Measurements from ENCODE around the gene KCNQ5. TPM values are rescaled to one million over a fixed set of nuclear protein-coding genes. Genes with fewer than 3 reads are reported as not detected.

KCNQ5 gene
- total RNA-seq, 1 experiment from 2014 or later = 2.0 TPM

DNA sequence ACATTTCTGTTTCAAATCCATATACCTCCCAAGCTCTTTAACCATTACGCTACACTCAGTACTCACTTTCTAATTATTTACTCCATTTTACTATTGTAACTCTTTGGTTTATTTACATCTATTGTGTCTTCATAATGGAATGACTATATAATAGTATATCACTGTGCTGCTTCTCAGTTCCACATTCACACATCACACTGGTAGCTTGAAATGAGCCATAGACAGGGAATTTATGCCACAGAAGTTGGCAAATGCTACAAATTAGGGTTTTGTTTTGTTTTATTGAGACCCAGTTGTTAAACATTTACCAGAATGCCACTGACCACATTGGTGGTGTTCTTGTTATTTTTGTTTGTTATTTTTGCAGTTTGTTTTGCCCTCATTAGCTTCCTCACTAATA is 213.9 kb downstream of the KCNQ5 start:
- Mint-ChIP-seq H3K36me3 (no peaks in the 10 kb centered on the region; the same call in 1 of the 2 replicates), H3K27me3 (ENCODE audit: low read depth) (no peaks in the 10 kb centered on the region; the same call in 1 of the 2 replicates), H3K27ac (no peak overlapping the region), H3K9me3 (no peaks in the 10 kb centered on the region), H3K4me1 (no peaks in the 10 kb centered on the region), H3K4me3 (no peak overlapping the region)
- ChIA-PET POLR2A (interaction anchor here (0.6 kb wide), 1 partner anchor 277 kb away, joined by 5 read pairs; no protein-coding TSS in a partner anchor), CTCF (no interaction called here)
- ATAC-seq (no peak), DNase-seq (ENCODE audit: low spot score) (no peak)
- TF ChIP-seq ZNF416 (CRISPR knock-in tag; IDR thresholded peaks at IDR 0.05) (no peak), E2F4 (CRISPR knock-in tag; IDR thresholded peaks at IDR 0.05; ENCODE audit: borderline replicate concordance, low read depth) (no peak), PREB (CRISPR knock-in tag; IDR thresholded peaks at IDR 0.05; ENCODE audit: borderline replicate concordance) (no peak), GRHL2 (CRISPR knock-in tag; IDR thresholded peaks at IDR 0.05; ENCODE audit: insufficient replicate concordance, severe bottlenecking) (no peak), TCF7 (CRISPR knock-in tag; IDR thresholded peaks at IDR 0.05; ENCODE audit: low read depth) (no peak), TP53 (CRISPR knock-in tag; IDR thresholded peaks at IDR 0.05) (no peak), HMGA2 (CRISPR knock-in tag; IDR thresholded peaks at IDR 0.05) (no peak), RELA (CRISPR knock-in tag; IDR thresholded peaks at IDR 0.05; ENCODE audit: borderline replicate concordance) (no peak), FOXP4 (CRISPR knock-in tag; IDR thresholded peaks at IDR 0.05) (no peak), CREM (CRISPR knock-in tag; IDR thresholded peaks at IDR 0.05) (no peak), MAX (CRISPR knock-in tag; IDR thresholded peaks at IDR 0.05) (no peak), TEAD1 (CRISPR knock-in tag; IDR thresholded peaks at IDR 0.05) (no peak), ELF4 (CRISPR knock-in tag; IDR thresholded peaks at IDR 0.05; ENCODE audit: low read depth) (no peak), ATF1 (CRISPR knock-in tag; IDR thresholded peaks at IDR 0.05) (no peak)
- TF ChIP-seq, protein P1, sequence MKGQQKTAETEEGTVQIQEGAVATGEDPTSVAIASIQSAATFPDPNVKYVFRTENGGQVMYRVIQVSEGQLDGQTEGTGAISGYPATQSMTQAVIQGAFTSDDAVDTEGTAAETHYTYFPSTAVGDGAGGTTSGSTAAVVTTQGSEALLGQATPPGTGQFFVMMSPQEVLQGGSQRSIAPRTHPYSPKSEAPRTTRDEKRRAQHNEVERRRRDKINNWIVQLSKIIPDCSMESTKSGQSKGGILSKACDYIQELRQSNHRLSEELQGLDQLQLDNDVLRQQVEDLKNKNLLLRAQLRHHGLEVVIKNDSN (CRISPR knock-in tag; IDR thresholded peaks at IDR 0.05) = no peak
- TF ChIP-seq, protein P2, sequence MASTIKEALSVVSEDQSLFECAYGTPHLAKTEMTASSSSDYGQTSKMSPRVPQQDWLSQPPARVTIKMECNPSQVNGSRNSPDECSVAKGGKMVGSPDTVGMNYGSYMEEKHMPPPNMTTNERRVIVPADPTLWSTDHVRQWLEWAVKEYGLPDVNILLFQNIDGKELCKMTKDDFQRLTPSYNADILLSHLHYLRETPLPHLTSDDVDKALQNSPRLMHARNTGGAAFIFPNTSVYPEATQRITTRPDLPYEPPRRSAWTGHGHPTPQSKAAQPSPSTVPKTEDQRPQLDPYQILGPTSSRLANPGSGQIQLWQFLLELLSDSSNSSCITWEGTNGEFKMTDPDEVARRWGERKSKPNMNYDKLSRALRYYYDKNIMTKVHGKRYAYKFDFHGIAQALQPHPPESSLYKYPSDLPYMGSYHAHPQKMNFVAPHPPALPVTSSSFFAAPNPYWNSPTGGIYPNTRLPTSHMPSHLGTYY (CRISPR knock-in tag; IDR thresholded peaks at IDR 0.05) = no peak
- TF ChIP-seq, protein P3, sequence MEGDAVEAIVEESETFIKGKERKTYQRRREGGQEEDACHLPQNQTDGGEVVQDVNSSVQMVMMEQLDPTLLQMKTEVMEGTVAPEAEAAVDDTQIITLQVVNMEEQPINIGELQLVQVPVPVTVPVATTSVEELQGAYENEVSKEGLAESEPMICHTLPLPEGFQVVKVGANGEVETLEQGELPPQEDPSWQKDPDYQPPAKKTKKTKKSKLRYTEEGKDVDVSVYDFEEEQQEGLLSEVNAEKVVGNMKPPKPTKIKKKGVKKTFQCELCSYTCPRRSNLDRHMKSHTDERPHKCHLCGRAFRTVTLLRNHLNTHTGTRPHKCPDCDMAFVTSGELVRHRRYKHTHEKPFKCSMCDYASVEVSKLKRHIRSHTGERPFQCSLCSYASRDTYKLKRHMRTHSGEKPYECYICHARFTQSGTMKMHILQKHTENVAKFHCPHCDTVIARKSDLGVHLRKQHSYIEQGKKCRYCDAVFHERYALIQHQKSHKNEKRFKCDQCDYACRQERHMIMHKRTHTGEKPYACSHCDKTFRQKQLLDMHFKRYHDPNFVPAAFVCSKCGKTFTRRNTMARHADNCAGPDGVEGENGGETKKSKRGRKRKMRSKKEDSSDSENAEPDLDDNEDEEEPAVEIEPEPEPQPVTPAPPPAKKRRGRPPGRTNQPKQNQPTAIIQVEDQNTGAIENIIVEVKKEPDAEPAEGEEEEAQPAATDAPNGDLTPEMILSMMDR (IDR thresholded peaks at IDR 0.05) = no peak

- POLR2A ChIA-PET = no interaction called here
- DNase-seq (ENCODE audit: low spot score) (no peak), ATAC-seq (no peak)
- CTCF ChIA-PET = no interaction called here
- Mint-ChIP-seq H3K36me3 (no peaks in the 10 kb centered on the region), H3K27me3 (ENCODE audit: low read depth) (no peaks in the 10 kb centered on the region; the same call in 1 of the 2 replicates), H3K4me3 (no peak overlapping the region), H3K27ac (no peak overlapping the region), H3K4me1 (no peaks in the 10 kb centered on the region), H3K9me3 (no peaks in the 10 kb centered on the region)
- TF ChIP-seq TCF7 (CRISPR knock-in tag; IDR thresholded peaks at IDR 0.05; ENCODE audit: low read depth) = no peak
- TF ChIP-seq, protein P4, sequence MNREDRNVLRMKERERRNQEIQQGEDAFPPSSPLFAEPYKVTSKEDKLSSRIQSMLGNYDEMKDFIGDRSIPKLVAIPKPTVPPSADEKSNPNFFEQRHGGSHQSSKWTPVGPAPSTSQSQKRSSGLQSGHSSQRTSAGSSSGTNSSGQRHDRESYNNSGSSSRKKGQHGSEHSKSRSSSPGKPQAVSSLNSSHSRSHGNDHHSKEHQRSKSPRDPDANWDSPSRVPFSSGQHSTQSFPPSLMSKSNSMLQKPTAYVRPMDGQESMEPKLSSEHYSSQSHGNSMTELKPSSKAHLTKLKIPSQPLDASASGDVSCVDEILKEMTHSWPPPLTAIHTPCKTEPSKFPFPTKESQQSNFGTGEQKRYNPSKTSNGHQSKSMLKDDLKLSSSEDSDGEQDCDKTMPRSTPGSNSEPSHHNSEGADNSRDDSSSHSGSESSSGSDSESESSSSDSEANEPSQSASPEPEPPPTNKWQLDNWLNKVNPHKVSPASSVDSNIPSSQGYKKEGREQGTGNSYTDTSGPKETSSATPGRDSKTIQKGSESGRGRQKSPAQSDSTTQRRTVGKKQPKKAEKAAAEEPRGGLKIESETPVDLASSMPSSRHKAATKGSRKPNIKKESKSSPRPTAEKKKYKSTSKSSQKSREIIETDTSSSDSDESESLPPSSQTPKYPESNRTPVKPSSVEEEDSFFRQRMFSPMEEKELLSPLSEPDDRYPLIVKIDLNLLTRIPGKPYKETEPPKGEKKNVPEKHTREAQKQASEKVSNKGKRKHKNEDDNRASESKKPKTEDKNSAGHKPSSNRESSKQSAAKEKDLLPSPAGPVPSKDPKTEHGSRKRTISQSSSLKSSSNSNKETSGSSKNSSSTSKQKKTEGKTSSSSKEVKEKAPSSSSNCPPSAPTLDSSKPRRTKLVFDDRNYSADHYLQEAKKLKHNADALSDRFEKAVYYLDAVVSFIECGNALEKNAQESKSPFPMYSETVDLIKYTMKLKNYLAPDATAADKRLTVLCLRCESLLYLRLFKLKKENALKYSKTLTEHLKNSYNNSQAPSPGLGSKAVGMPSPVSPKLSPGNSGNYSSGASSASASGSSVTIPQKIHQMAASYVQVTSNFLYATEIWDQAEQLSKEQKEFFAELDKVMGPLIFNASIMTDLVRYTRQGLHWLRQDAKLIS (CRISPR knock-in tag; IDR thresholded peaks at IDR 0.05; ENCODE audit: borderline replicate concordance) = no peak
- no peak for TF ChIP-seq NR3C1 (CRISPR knock-in tag; conservative IDR thresholded peaks at IDR 0.05; ENCODE audit: low read depth)
- TF ChIP-seq MXD4 (CRISPR knock-in tag; IDR thresholded peaks at IDR 0.05; ENCODE audit: borderline replicate concordance) = no peak
- TF ChIP-seq CREM (CRISPR knock-in tag; IDR thresholded peaks at IDR 0.05) = no peak
- TF ChIP-seq NFYB (CRISPR knock-in tag; conservative IDR thresholded peaks at IDR 0.05; ENCODE audit: low read depth) = no peak
- TF ChIP-seq E2F1 (CRISPR knock-in tag; IDR thresholded peaks at IDR 0.05) = no peak
These were observed 215.1 kb downstream of the KCNQ5 start for GRCh38 chr6:72836971-72837370.

Data from WTC11 (cell line).